NK-92 treated with Interleukin-12 subunit alpha and Interleukin-12 subunit beta, amount 100 ng/mL, for 24 hours (cell line): ENCODE results near the gene WWC1.
"Not testable (repeated sequence)": the region's sequence is repeated elsewhere in the genome, so short reads cannot be mapped to it uniquely, and the experiment has no call there.

Experiments
- DNase-seq: peaks from one replicate; lab custom pipeline; 2025; lab: John Stamatoyannopoulos, UW

Gene WWC1

GRCh38 chr5:168308976-168309598 is 17.6 kb downstream of the WWC1 start:
- DNase-seq = no peak

GRCh38 chr5:168310541-168310940 is 19.1 kb downstream of the WWC1 start:
- not testable (repeated sequence) for DNase-seq

GRCh38 chr5:168311061-168311566 is 19.7 kb downstream of the WWC1 start:
- no peak for DNase-seq

- DNase-seq = no peak
Measured at GRCh38 chr5:168312606-168313295, 21.3 kb downstream of the WWC1 start.

- DNase-seq = no peak
Measured at GRCh38 chr5:168313596-168314204, 22.3 kb downstream of the WWC1 start.

GRCh38 chr5:168314735-168315411 is 23.4 kb downstream of the WWC1 start:
- no peak for DNase-seq

GRCh38 chr5:168315416-168316138 is 24.1 kb downstream of the WWC1 start:
- no peak for DNase-seq

- DNase-seq = no peak
Measured at GRCh38 chr5:168316139-168316578, 24.7 kb downstream of the WWC1 start.

- DNase-seq = no peak
Measured at GRCh38 chr5:168317096-168317520, 25.7 kb downstream of the WWC1 start.

GRCh38 chr5:168317521-168318147 is 26.2 kb downstream of the WWC1 start:
- no peak for DNase-seq

- DNase-seq = no peak
Measured at GRCh38 chr5:168318240-168318639, 26.8 kb downstream of the WWC1 start.

GRCh38 chr5:168319774-168320173 is 28.3 kb downstream of the WWC1 start:
- no peak for DNase-seq

- DNase-seq = no peak
Measured at GRCh38 chr5:168320805-168321204, 29.4 kb downstream of the WWC1 start.

GRCh38 chr5:168324859-168325630 is 33.6 kb downstream of the WWC1 start:
- no peak for DNase-seq

GRCh38 chr5:168327019-168327421 is 35.6 kb downstream of the WWC1 start:
- DNase-seq = no peak

- DNase-seq = no peak
Measured at GRCh38 chr5:168327451-168327850, 36.0 kb downstream of the WWC1 start.

- no peak for DNase-seq
Measured at GRCh38 chr5:168327994-168328393, 36.5 kb downstream of the WWC1 start.

GRCh38 chr5:168328814-168329213 is 37.4 kb downstream of the WWC1 start:
- DNase-seq = no peak

- no peak for DNase-seq
Measured at GRCh38 chr5:168329302-168329701, 37.9 kb downstream of the WWC1 start.

GRCh38 chr5:168332042-168332441 is 40.6 kb downstream of the WWC1 start:
- DNase-seq = no peak

GRCh38 chr5:168334280-168334679 is 42.8 kb downstream of the WWC1 start:
- no peak for DNase-seq
